ENCODE data around the gene CENPW. TPM values are rescaled to one million over a fixed set of nuclear protein-coding genes. Genes with fewer than 3 reads are reported as not detected.

Gene CENPW
- total RNA-seq, 4 donors from 2014 or later = 2.5 to 2.9 TPM; not detected in 2

DNA sequence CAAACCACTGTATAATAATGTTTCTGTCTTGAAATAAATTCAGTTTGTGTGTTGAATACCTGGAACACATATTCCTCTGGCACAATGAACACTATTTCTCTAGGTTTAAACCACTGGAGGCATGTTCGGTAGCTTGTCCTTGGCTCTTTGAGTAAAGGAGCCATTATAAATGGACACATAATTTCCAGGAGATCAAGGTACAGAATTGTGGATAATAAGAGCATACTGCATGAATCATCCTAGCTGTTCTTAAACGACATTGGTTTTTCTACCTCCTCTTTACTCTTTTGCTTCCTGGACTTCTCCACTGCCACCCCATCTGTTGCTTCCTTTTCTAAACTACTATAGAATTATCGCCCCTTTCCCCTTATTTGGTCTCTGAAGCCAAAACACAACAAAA lies 1.2 kb downstream of the CENPW start:
- DNase-seq (ENCODE audit: low spot score) (no peak), ATAC-seq (ENCODE audit: low FRiP score) (no peak)
- TF ChIP-seq, protein P1, sequence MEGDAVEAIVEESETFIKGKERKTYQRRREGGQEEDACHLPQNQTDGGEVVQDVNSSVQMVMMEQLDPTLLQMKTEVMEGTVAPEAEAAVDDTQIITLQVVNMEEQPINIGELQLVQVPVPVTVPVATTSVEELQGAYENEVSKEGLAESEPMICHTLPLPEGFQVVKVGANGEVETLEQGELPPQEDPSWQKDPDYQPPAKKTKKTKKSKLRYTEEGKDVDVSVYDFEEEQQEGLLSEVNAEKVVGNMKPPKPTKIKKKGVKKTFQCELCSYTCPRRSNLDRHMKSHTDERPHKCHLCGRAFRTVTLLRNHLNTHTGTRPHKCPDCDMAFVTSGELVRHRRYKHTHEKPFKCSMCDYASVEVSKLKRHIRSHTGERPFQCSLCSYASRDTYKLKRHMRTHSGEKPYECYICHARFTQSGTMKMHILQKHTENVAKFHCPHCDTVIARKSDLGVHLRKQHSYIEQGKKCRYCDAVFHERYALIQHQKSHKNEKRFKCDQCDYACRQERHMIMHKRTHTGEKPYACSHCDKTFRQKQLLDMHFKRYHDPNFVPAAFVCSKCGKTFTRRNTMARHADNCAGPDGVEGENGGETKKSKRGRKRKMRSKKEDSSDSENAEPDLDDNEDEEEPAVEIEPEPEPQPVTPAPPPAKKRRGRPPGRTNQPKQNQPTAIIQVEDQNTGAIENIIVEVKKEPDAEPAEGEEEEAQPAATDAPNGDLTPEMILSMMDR (IDR thresholded peaks at IDR 0.05) = no peak

DNA sequence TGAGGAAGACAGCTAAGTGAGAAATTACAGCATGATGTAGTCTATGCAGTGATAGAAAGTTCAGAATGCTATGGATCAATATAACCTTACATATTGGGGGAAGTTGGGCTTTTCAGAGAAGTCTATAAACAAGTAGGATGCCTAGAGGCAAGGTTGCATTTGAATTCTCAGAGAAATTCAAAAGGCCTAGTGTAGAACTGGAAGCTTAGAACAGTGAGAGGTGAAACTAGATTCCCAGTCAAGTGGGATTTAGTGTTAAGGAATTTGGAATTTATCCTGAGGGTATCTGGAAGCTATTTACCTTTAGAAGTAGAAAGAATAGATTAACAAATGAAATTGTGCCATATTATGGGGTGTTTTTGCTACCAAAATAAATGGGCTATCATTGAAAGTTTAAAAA lies 4.3 kb downstream of the CENPW start:
- TF ChIP-seq, protein P1 (IDR thresholded peaks at IDR 0.05) = no peak
- ATAC-seq (ENCODE audit: low FRiP score) = no peak
- no peak for DNase-seq (ENCODE audit: low spot score)

DNA sequence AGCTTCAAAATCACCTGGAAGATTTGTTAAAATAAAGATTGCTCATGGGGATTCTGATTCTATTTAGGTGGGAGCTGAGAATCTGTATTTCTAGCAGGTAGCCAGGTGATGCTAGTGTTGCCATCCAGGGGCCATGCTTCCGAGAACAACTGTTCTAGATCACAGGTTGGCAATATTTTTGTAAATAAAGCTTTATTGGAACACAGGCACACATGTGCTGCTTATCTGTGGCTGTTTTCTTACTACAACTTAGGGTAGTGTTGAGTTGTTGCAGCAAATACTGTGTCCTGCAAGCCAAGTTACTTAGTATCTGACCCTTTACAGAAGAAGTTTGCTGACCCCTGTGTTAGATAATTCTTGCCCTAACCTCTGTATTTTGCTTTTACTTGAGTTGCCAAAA lies 12.0 kb downstream of the CENPW start:
- DNase-seq (ENCODE audit: low spot score) (no peak), ATAC-seq (ENCODE audit: low FRiP score) (no peak)
- TF ChIP-seq, protein P1 (IDR thresholded peaks at IDR 0.05) = no peak

DNA sequence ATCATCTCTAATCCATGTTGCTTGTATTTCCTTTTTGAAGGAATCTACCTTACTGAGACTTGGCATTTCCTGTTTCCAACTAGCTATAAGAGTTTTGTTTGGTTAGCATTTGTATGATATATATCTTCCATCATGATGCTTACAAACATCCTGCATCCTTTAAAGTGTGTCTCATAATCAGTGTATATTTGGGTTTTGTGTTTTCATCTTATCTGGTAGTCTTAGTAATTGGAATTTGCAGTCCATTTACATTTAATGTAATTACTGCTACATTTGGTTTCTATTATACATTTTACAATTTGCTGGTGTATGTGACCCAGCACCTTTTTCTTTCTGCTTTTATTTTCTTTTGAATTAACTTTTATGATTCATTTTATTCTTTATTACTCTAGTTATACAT lies 12.6 kb downstream of the CENPW start:
- ATAC-seq (ENCODE audit: low FRiP score) = no peak
- DNase-seq (ENCODE audit: low spot score) = no peak
- TF ChIP-seq, protein P1 (IDR thresholded peaks at IDR 0.05) = no peak

DNA sequence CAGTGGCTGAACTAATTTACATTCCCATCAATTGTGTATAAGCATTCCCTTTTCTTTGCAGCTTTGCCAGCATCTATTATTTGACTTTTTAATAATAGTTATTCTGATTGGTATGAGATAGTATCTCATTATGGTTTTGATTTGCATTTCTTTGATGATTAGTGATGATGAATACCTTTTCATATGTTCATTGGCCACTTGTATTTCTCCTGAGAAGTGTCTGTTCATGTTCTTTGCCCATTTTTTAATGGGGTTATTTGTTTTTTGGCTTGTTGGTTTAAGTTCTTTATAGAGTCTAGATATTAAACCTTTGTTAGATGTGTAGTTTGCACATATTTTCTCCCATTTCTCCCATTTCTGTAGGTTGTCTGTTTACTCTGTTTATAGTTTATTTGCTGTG lies 16.6 kb downstream of the CENPW start:
- DNase-seq (ENCODE audit: low spot score) (no peak), ATAC-seq (ENCODE audit: low FRiP score) (no peak)
- TF ChIP-seq, protein P1 (IDR thresholded peaks at IDR 0.05) = no peak

DNA sequence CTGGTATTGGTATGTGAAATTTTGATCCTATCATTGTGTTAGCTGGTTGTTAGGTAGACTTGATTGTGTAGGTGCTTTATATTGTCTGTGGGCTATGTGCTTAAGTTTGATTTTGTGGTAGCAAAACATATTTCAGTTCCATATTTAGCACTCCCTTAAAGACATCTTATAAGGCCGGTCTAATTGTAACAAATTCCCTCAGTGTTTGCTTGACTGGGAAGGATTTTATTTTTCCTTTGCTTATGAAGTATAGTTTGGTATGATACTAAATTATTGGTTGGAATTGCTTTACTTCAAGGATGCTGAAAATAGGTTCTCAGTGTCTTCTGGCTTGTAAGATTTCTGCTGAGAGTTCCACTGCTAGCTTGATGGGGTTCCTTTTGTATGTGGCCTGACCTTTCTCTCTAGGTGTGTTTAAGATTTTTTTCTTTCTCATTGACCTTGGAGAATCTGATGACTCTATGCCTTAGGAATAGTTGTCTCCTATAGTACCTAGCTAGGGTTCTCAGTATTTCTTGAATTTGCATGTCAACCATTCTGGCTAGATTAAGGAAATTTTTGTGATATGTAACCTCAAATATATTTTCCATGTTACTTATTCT lies 20.1 kb downstream of the CENPW start:
- no peak for ATAC-seq (ENCODE audit: low FRiP score)
- DNase-seq (ENCODE audit: low spot score) = no peak
- TF ChIP-seq, protein P1 (IDR thresholded peaks at IDR 0.05) = no peak

DNA sequence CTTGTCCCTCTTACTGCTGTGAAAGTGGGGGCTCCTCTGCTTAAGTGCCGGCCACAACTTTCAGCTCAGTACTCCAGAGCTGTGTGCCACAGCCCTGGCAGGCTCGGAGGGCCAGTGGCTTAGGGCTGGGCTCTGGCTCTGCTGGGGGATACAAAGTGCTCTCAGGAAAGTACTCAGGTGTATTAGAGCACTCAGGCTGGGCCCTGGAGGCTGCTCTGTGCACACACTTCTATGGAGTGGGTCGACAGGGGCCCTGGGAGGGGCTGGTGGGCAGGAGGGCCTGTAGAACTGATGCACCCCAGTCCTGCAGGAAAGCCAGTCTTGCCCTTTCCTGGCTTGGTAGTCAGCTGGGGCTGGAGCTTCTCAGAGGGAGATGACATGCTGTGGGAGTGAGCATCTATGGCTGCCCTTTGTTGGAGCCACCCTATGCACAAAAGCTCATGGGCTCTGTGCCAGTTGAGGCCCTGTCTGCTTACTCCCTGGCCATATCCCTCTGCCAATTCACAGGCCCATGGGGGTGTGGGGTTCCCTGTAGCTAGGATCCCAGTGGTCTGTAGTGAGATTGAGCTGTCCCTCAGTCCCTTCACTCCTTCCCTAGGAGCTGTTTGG lies 22.0 kb downstream of the CENPW start:
- TF ChIP-seq, protein P1 (IDR thresholded peaks at IDR 0.05) = no peak
- no peak for ATAC-seq (ENCODE audit: low FRiP score)

More for the DNA sequence above, 22.0 kb downstream of the CENPW start:
- no peak for DNase-seq (ENCODE audit: low spot score)

All from omental fat pad (tissue), 4 donors.